ENCODE results near the gene PTPRZ1. TPM values are rescaled to one million over a fixed set of nuclear protein-coding genes. Genes with fewer than 3 reads are reported as not detected.

The PTPRZ1 gene
- polyA plus RNA-seq, 1 of the 3 experiments (the other 2 are of a cell fraction), result not detected

GRCh38 chr7:121832347-121832746 lies 40.6 kb upstream of the PTPRZ1 start:
- H3F3A ChIP-seq (replicated peaks; ENCODE audit: insufficient read depth), result no peaks in the 10 kb centered on the region
- CTCF ChIA-PET, result no interaction called here

GRCh38 chr7:121833991-121834390 lies 39.0 kb upstream of the PTPRZ1 start:
- POLR2A ChIA-PET, result no interaction called here
- H3K4me1 ChIP-seq (ENCODE audit: control insufficient read depth in 1 of 2, insufficient read depth in 2 of 2, low read depth in 1 of 2, low read length in 1 of 2), result no peaks in the 10 kb centered on the region
- no peaks in the 10 kb centered on the region for H4K20me1 ChIP-seq (ENCODE audit: insufficient read depth)
- no peak overlapping the region for H3K4me2 ChIP-seq
- H3K79me2 ChIP-seq (ENCODE audit: insufficient read depth), result no peaks in the 10 kb centered on the region
- H2AFZ ChIP-seq (ENCODE audit: low read depth), result no peak overlapping the region
- H3K9me3 ChIP-seq, result 0 out of 2 replicates have a peak, but pooled peaks cover 4% of the 10 kb centered on the region
- no peak overlapping the region for H3K4me3 ChIP-seq (ENCODE audit: low read depth in 2 of 2, low read length in 1 of 2)
- no peak overlapping the region for H3K27ac ChIP-seq (ENCODE audit: low read depth in 2 of 2, low read length in 1 of 2)
- no peak for DNase-seq
- TF ChIP-seq CHD2 (IDR thresholded peaks at IDR 0.05; ENCODE audit: low read length, partially characterized antibody) (no peak), TEAD4 (IDR thresholded peaks at IDR 0.05; ENCODE audit: borderline replicate concordance, insufficient read depth) (no peak), YY1 (IDR thresholded peaks at IDR 0.05; ENCODE audit: low read depth) (no peak), TAF1 (IDR thresholded peaks at IDR 0.05; ENCODE audit: borderline replicate concordance, low read depth, low read length) (no peak), NFIC (IDR thresholded peaks at IDR 0.05; ENCODE audit: borderline replicate concordance) (no peak)
- H3K27me3 ChIP-seq (ENCODE audit: insufficient read depth), result no peaks in the 10 kb centered on the region; the same call in 1 of the 2 replicates
- H3F3A ChIP-seq (replicated peaks; ENCODE audit: insufficient read depth), result no peaks in the 10 kb centered on the region
- H3K9me2 ChIP-seq, result no peaks in the 10 kb centered on the region
- CTCF ChIA-PET, result no interaction called here
- no peak overlapping the region for H3K9ac ChIP-seq
- H3K36me3 ChIP-seq (replicated peaks in 1 of 2; ENCODE audit: control insufficient read depth in 1 of 2, insufficient read depth in 2 of 2, low read length in 1 of 2), result no peaks in the 10 kb centered on the region

More at GRCh38 chr7:121832347-121832746, 40.6 kb upstream of the PTPRZ1 start:
- Histone ChIP-seq H3K4me3 (ENCODE audit: low read depth in 2 of 2, low read length in 1 of 2) (no peak overlapping the region), H3K9me3 (no peaks in the 10 kb centered on the region), H4K20me1 (ENCODE audit: insufficient read depth) (no peaks in the 10 kb centered on the region), H3K9ac (no peak overlapping the region), H3K79me2 (ENCODE audit: insufficient read depth) (no peaks in the 10 kb centered on the region), H3K4me1 (ENCODE audit: control insufficient read depth in 1 of 2, insufficient read depth in 2 of 2, low read depth in 1 of 2, low read length in 1 of 2) (no peaks in the 10 kb centered on the region), H3K4me2 (no peak overlapping the region), H3K27ac (ENCODE audit: low read depth in 2 of 2, low read length in 1 of 2) (no peak overlapping the region), H3K36me3 (replicated peaks in 1 of 2; ENCODE audit: control insufficient read depth in 1 of 2, insufficient read depth in 2 of 2, low read length in 1 of 2) (no peaks in the 10 kb centered on the region), H3K27me3 (ENCODE audit: insufficient read depth) (peaks cover 2% of the 10 kb centered on the region; the same call in 1 of the 2 replicates), H3K9me2 (no peaks in the 10 kb centered on the region), H2AFZ (ENCODE audit: low read depth) (no peak overlapping the region)
- no peak for DNase-seq
- POLR2A ChIA-PET, result no interaction called here
- TF ChIP-seq RCOR1 (IDR thresholded peaks at IDR 0.05; ENCODE audit: low read length), result no peak
- no peak for TF ChIP-seq POLR2AphosphoS5 (IDR thresholded peaks at IDR 0.05; ENCODE audit: low read depth, low read length)
- TF ChIP-seq SIN3A (IDR thresholded peaks at IDR 0.05; ENCODE audit: borderline replicate concordance, low read depth, low read length), result no peak
- TF ChIP-seq FOSL2 (IDR thresholded peaks at IDR 0.05; ENCODE audit: borderline replicate concordance, low read depth), result no peak
- no peak for TF ChIP-seq SMC3 (IDR thresholded peaks at IDR 0.05; ENCODE audit: low read depth, low read length)
- TF ChIP-seq RFX5 (IDR thresholded peaks at IDR 0.05; ENCODE audit: low read length), result no peak
- no peak for TF ChIP-seq GABPA (IDR thresholded peaks at IDR 0.05; ENCODE audit: low read depth)
- no peak for TF ChIP-seq RAD21 (IDR thresholded peaks at IDR 0.05; ENCODE audit: low read length)
- no peak for TF ChIP-seq RXRA (IDR thresholded peaks at IDR 0.05; ENCODE audit: borderline replicate concordance, low read depth)
- TF ChIP-seq CHD2 (IDR thresholded peaks at IDR 0.05; ENCODE audit: low read length, partially characterized antibody), result no peak
- TF ChIP-seq GATA2 (CRISPR knock-in tag; IDR thresholded peaks at IDR 0.05), result no peak
- no peak for TF ChIP-seq MEF2A (IDR thresholded peaks at IDR 0.05; ENCODE audit: borderline replicate concordance, low read depth)
- TF ChIP-seq USF2 (IDR thresholded peaks at IDR 0.05; ENCODE audit: borderline replicate concordance, low read depth, low read length), result no peak
- TF ChIP-seq, protein P1, sequence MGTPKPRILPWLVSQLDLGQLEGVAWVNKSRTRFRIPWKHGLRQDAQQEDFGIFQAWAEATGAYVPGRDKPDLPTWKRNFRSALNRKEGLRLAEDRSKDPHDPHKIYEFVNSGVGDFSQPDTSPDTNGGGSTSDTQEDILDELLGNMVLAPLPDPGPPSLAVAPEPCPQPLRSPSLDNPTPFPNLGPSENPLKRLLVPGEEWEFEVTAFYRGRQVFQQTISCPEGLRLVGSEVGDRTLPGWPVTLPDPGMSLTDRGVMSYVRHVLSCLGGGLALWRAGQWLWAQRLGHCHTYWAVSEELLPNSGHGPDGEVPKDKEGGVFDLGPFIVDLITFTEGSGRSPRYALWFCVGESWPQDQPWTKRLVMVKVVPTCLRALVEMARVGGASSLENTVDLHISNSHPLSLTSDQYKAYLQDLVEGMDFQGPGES (IDR thresholded peaks at IDR 0.05; ENCODE audit: low read depth, low read length), result no peak
- no peak for TF ChIP-seq EP300 (IDR thresholded peaks at IDR 0.05; ENCODE audit: borderline replicate concordance in 1 of 2, low read depth in 1 of 2, low read length in 1 of 2)
- TF ChIP-seq ELF1 (IDR thresholded peaks at IDR 0.05), result no peak
- no peak for TF ChIP-seq TAF1 (IDR thresholded peaks at IDR 0.05; ENCODE audit: borderline replicate concordance, low read depth, low read length)
- WGBS (ENCODE audit: low lambda C conversion rate), result 6% methylated on average over 8 of the region's 8 CpGs
